SK-N-SH (cell line): ENCODE results near the gene SSBP1.

ENCODE experiments used
- CTCF ChIP-seq: fragments of 200-600 bp; sonication (generic); IDR thresholded peaks from 2 replicates; pipeline ENCODE4 v1.6.1; 2017; ENCODE audit warnings: antibody characterized with exemption, mild to moderate bottlenecking, moderate library complexity
- EP300 ChIP-seq, 2 experiments: IDR thresholded peaks; 2 replicates each; pipeline versions ENCODE4 v1.4.0 to v1.6.1; 2012; ENCODE audit warnings: borderline replicate concordance in 1 of 2, low read depth in 1 of 2, low read length in 1 of 2
- FOSL2 ChIP-seq: IDR thresholded peaks from 2 replicates; pipeline ENCODE4 v1.4.0; 2012; ENCODE audit warnings: low read depth, mild to moderate bottlenecking, moderate library complexity, borderline replicate concordance
- FOXM1 ChIP-seq: IDR thresholded peaks from 2 replicates; pipeline ENCODE4 v1.4.0; 2012; ENCODE audit warnings: low read depth, mild to moderate bottlenecking
- MAX ChIP-seq: IDR thresholded peaks from 2 replicates; pipeline ENCODE4 v1.4.0; 2012; ENCODE audit warnings: low read depth
- MXI1 ChIP-seq: IDR thresholded peaks from 2 replicates; pipeline ENCODE4 v1.6.1; 2012; ENCODE audit warnings: mild to moderate bottlenecking, low read depth, low read length, improper control_type of control experiment
- NRF1 ChIP-seq: IDR thresholded peaks from 2 replicates; pipeline ENCODE4 v1.6.1; 2012; ENCODE audit warnings: low read depth, mild to moderate bottlenecking, low read length
- REST ChIP-seq: IDR thresholded peaks from 2 replicates; pipeline ENCODE4 v1.6.1; 2012; ENCODE audit warnings: mild to moderate bottlenecking, low read depth, low read length, moderate library complexity
- SMC3 ChIP-seq: IDR thresholded peaks from 2 replicates; pipeline ENCODE4 v1.6.1; 2012; ENCODE audit warnings: low read depth, low read length, improper control_type of control experiment
- TEAD4 ChIP-seq: IDR thresholded peaks from 2 replicates; pipeline ENCODE4 v1.4.0; 2012; ENCODE audit warnings: mild to moderate bottlenecking, borderline replicate concordance; ENCODE audit not compliant: insufficient read depth

GRCh38 chr7:141754939-141755338, 16.8 kb downstream of the SSBP1 start:
- TF ChIP-seq CTCF (peak; percentile 56), FOSL2 (no peak), REST (no peak), EP300 (IDR thresholded peaks at IDR 0.05; ENCODE audit: borderline replicate concordance in 1 of 2, low read depth in 1 of 2, low read length in 1 of 2) (no peak), FOXM1 (no peak), MAX (no peak), TEAD4 (no peak), SMC3 (no peak), NRF1 (no peak), MXI1 (no peak)
